ENCODE measurements around the gene SAMSN1. TPM values are rescaled to one million over a fixed set of nuclear protein-coding genes. Genes with fewer than 3 reads are reported as not detected.

The SAMSN1 gene
- total RNA-seq, 2 donors from 2014 or later: 33.7 to 64.9 TPM

DNA sequence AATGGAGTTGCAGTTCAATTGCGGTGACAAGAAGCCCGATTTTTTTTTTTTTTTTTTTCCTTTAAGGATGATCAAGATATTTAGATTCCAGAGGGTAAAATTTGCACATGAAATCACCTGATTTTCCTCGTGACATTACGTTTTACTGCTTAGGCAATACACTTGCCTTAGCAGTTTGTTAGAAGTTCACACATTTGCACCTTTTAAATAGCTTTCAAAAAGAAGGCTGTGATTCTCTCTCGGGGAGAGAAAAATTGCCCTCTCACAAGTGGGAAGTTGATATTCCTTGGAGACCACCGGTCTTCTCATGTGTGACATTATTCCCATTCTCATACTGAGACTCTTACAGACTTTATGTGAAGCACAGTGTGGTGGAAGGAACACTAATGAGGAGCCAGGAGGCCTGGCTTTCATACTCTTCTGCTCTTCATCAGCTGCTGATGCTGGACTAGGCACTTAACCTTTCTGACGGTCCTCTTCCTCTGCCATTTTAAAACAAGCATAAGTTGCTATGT lies 93.3 kb downstream of the SAMSN1 start:
- H3K27me3 Mint-ChIP-seq: peaks cover 4% of the 10 kb centered on the region

DNA sequence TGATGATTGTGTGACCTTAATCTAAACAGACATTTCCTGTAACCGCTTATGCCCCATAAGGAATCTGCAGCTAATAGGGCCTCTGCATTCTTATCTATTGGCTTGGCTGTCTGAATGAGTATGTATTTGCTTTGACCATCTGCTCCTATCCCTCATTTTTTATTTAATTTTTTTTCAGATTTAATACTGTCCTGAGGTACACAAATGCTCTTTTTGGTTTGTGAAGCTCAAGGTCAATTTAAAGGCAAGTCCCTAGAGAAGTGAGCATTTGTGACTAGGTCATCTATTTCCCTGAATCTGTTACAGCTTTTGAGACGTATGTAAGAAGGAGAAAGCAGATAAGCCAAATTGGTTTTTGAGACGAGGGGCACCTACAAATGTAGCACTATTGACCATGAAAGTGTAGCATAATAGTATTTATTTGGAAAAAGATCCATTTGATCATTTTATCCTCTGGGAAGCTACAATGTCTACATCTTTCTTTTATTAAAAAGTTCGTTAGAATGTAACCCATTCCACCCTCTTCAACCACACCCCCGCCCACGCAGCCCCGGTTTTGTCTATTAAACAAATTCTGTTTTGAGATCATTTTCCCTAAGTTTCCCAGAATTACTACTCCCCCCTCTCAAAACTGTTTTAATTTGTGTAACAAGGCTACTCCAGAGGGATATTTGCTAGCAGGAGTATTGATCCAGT lies 93.9 kb downstream of the SAMSN1 start:
- ATAC-seq: no peak
- H3K4me1 Mint-ChIP-seq: peaks cover 19% of the 10 kb centered on the region

More for the DNA sequence above, 93.3 kb downstream of the SAMSN1 start:
- H3K9me3 ChIP-seq (ENCODE audit: control insufficient read depth, low read length, poor library complexity, severe bottlenecking): no peaks in the 10 kb centered on the region
- Mint-ChIP-seq H3K4me3 (no peak overlapping the region), H3K36me3 (ENCODE audit: low read depth) (no peaks in the 10 kb centered on the region), H3K27ac (no peak overlapping the region), H3K4me1 (peaks cover 19% of the 10 kb centered on the region)
- DNase-seq: no peak
- ATAC-seq: no peak

DNA sequence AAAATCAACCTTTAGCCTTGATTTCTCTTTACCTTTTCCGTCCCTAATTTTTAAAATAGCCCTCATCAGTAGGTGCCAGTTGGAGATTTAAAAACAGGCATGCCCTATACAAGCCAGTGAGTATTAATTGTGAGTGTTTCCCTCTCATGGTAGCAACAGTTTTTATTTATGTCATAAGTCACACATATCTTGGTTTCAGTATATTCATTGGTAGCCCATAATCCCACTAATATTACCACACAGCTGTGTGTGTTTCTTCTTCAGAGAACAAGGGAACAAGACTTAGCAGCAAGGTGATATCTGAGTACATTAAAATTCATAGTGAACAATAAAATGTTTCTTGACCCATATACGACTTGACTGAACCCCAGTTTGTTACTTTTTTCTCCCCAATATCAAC lies 94.6 kb downstream of the SAMSN1 start:
- Mint-ChIP-seq H3K4me1 (peaks cover 19% of the 10 kb centered on the region), H3K4me3 (no peak overlapping the region), H3K27ac (no peak overlapping the region), H3K27me3 (peaks cover 4% of the 10 kb centered on the region), H3K36me3 (ENCODE audit: low read depth) (no peaks in the 10 kb centered on the region)
- ATAC-seq: no peak
- H3K9me3 ChIP-seq (ENCODE audit: control insufficient read depth, low read length, poor library complexity, severe bottlenecking): no peaks in the 10 kb centered on the region
- no peak for DNase-seq

More for the DNA sequence above, 93.9 kb downstream of the SAMSN1 start:
- no peaks in the 10 kb centered on the region for H3K9me3 ChIP-seq (ENCODE audit: control insufficient read depth, low read length, poor library complexity, severe bottlenecking)
- Mint-ChIP-seq H3K27ac (no peak overlapping the region), H3K36me3 (ENCODE audit: low read depth) (no peaks in the 10 kb centered on the region), H3K27me3 (peaks cover 4% of the 10 kb centered on the region), H3K4me3 (no peak overlapping the region)
- no peak for DNase-seq

- no peaks in the 10 kb centered on the region for H3K36me3 Mint-ChIP-seq (ENCODE audit: low read depth)
- ATAC-seq: no peak
- H3K4me3 Mint-ChIP-seq: no peak overlapping the region
These were observed 97.3 kb downstream of the SAMSN1 start for GRCh38 chr21:14448784-14449183.

DNA sequence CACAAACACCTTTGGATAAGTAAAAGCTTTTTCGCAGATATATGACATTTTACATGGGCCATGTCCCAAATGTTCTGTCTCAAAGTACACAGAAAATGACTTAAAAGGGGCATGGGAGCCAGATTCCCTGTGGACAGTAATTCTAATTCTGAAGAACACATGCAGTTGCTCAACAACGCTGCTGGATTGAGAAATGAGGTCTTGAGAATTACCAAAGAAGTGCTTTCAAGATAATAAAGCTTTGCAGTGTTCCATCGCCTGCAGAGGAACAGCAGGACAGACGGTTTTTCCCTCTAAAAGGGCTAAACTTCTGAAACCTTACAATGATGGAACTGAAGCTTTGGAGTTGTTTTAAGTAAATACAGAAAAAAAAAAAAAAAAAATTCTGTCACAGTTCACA lies 107.9 kb downstream of the SAMSN1 start:
- Mint-ChIP-seq H3K4me1 (no peaks in the 10 kb centered on the region), H3K27me3 (no peaks in the 10 kb centered on the region), H3K27ac (no peak overlapping the region), H3K36me3 (ENCODE audit: low read depth) (no peaks in the 10 kb centered on the region), H3K4me3 (no peak overlapping the region)
- DNase-seq (no peak), ATAC-seq (no peak)
- no peaks in the 10 kb centered on the region for H3K9me3 ChIP-seq (ENCODE audit: control insufficient read depth, low read length, poor library complexity, severe bottlenecking)

More at GRCh38 chr21:14448784-14449183, 97.3 kb downstream of the SAMSN1 start:
- no peak for DNase-seq
- H3K27me3 Mint-ChIP-seq: peaks cover 4% of the 10 kb centered on the region
- H3K27ac Mint-ChIP-seq: no peak overlapping the region
- peaks cover 8% of the 10 kb centered on the region for H3K4me1 Mint-ChIP-seq
- no peaks in the 10 kb centered on the region for H3K9me3 ChIP-seq (ENCODE audit: control insufficient read depth, low read length, poor library complexity, severe bottlenecking)

DNA sequence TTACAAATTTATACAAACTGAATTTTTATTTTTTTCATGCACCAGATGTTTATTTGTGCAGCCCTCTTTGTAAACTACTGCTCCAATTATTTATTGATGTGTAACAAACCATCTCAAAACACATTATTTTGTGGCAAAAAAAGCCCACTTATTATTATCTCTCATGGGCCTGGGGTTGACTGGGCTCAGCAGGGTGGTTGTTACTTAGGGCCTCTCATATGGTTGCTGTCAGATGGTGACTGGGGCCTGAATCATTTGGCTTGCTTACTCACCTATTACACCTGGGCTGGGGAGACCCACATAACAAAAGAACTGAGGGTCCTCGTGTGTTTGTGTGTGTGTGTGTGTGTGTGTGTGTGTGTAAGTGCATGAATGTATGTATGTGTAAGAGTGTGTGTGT lies 110.7 kb downstream of the SAMSN1 start:
- no peak overlapping the region for H3K4me3 Mint-ChIP-seq
- no peaks in the 10 kb centered on the region for H3K9me3 ChIP-seq (ENCODE audit: control insufficient read depth, low read length, poor library complexity, severe bottlenecking)
- DNase-seq: no peak
- no peak overlapping the region for H3K27ac Mint-ChIP-seq
- no peaks in the 10 kb centered on the region for H3K36me3 Mint-ChIP-seq (ENCODE audit: low read depth)
- no peaks in the 10 kb centered on the region for H3K4me1 Mint-ChIP-seq
- no peaks in the 10 kb centered on the region for H3K27me3 Mint-ChIP-seq
- no peak for ATAC-seq

Other genes with a start within 250 kb of the SAMSN1 start
- gene HSPA13, start 163.2 kb downstream of the SAMSN1 start, total RNA-seq: 10 to 100 TPM; 24.1 to 32.3 TPM

Measured in T-helper 17 cell (primary cell).